Body of pancreas (tissue), 4 donors: ENCODE measurements around the gene TBX15.

Experiments
- CTCF ChIP-seq, 7 experiments: fragments of 450-650 bp in 4 of 7; fragments of 200-600 bp in 3 of 7; sonication (generic) in 3 of 7; IDR thresholded peaks; one replicate each; pipeline ENCODE4 v1.5.1; 2016 to 2019; ENCODE audit warnings: antibody characterized with exemption in 7 of 7
- POLR2A ChIP-seq, 3 donors: fragments of 450-650 bp; IDR thresholded peaks; one replicate each; pipeline ENCODE4 v1.6.1; 2016; ENCODE audit warnings: antibody characterized with exemption in 3 of 3, mild to moderate bottlenecking in 2 of 3

- TF ChIP-seq CTCF (IDR thresholded peaks at IDR 0.05) = no peak
- no peak for TF ChIP-seq POLR2A (IDR thresholded peaks at IDR 0.05)
Observed at GRCh38 chr1:119005724-119006405, 17.7 kb upstream of the TBX15 start.
